IMR-90 (cell line): ENCODE measurements around the gene FAM131C. TPM values are rescaled to one million over a fixed set of nuclear protein-coding genes. Genes with fewer than 3 reads are reported as not detected.
A peak's percentile ranks its signal among the peaks of the same experiment; 100 is the strongest.

Source experiments
- BHLHE40 ChIP-seq: fragments of 150-350 bp; IDR thresholded peaks from 2 replicates; pipeline ENCODE4 v1.6.1; 2016; ENCODE audit warnings: mild to moderate bottlenecking, low read depth, low read length
- CEBPB ChIP-seq: IDR thresholded peaks from 2 replicates; pipeline ENCODE4 v1.6.1; 2012; ENCODE audit warnings: low read depth, low read length, improper control_type of control experiment
- FOS ChIP-seq: fragments of 150-350 bp; IDR thresholded peaks from 2 replicates; pipeline ENCODE4 v1.6.1; 2016; ENCODE audit warnings: low read depth, low read length
- MXI1 ChIP-seq: IDR thresholded peaks from 2 replicates; pipeline ENCODE4 v1.6.1; 2012; ENCODE audit warnings: low read depth, mild to moderate bottlenecking, low read length, moderate library complexity, borderline replicate concordance
- polyA plus RNA-seq, 3 experiments: library from polyadenylated mRNA; depleted of rRNA; stranded (reverse); fragments of >200 nt; gene quantifications; 2 replicates each; pipeline ENCODE4 v1.2.3, GENCODE V29; 2012; ENCODE audit warnings: low replicate concordance in 1 of 3
- total RNA-seq: library from RNA; depleted of rRNA; stranded (reverse); fragments of >200 nt; gene quantifications from 2 replicates; pipeline ENCODE4 v1.2.3, GENCODE V29; 2012
- TF ChIP-seq, protein P1 (sequence below): fragments of 150-350 bp; IDR thresholded peaks from 2 replicates; pipeline ENCODE4 v1.6.1; 2016; ENCODE audit warnings: low read depth, mild to moderate bottlenecking, low read length, moderate library complexity, borderline replicate concordance

The FAM131C gene
- total and polyA plus RNA-seq, 2 of the 4 experiments (the other 2 are of a cell fraction), result 0.18 to 1.0 TPM

GRCh38 chr1:16122916-16123315, 49.5 kb upstream of the FAM131C start (continued):
- TF ChIP-seq, protein P1, sequence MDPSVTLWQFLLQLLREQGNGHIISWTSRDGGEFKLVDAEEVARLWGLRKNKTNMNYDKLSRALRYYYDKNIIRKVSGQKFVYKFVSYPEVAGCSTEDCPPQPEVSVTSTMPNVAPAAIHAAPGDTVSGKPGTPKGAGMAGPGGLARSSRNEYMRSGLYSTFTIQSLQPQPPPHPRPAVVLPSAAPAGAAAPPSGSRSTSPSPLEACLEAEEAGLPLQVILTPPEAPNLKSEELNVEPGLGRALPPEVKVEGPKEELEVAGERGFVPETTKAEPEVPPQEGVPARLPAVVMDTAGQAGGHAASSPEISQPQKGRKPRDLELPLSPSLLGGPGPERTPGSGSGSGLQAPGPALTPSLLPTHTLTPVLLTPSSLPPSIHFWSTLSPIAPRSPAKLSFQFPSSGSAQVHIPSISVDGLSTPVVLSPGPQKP, result no peak
- TF ChIP-seq FOS (0 out of 2 replicates have a peak, but pooled peaks have one; percentile 6), MXI1 (0 out of 2 replicates have a peak, but pooled peaks have one; percentile 30), CEBPB (peak; percentile 97), BHLHE40 (peak; percentile 23; the same call in 1 of the 2 replicates)
